Myocyte (in vitro differentiated cells): Measurements from ENCODE around the gene ERBB2. TPM values are rescaled to one million over a fixed set of nuclear protein-coding genes. Genes with fewer than 3 reads are reported as not detected.

ENCODE experiments used
- DNase-seq: peaks from one replicate; pipeline ENCODE4 v3.0.0-alpha.2; 2012; ENCODE audit warnings: low read depth
- total RNA-seq: library from RNA; depleted of rRNA; stranded (reverse); fragments of >200 nt; gene quantifications from 2 replicates; pipeline ENCODE4 v1.2.3, GENCODE V29; 2014

ERBB2 gene
- total RNA-seq, 1 donor from 2014 or later = 87.4 TPM

GRCh38 chr17:39665642-39666224 lies 34.1 kb upstream of the ERBB2 start:
- DNase-seq = peak; percentile 80

DNA sequence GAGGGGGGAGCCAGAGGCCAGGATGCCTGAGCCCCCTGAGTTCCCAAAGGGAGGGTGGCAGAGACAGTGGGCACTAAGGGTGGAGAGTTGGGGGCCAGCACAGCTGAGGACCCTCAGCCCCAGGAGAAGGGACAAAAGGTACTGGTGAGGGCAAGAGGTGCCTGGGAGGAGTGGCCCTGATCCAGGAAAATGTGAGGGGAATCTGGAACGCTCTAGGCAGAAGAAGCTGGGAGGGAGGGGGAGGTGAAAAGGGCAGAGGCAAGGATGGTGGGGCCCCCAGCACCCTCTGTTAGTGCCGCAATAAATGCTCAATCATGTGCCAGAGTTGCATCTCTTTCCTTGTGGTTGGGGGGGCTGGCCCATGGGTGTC lies 33.6 kb upstream of the ERBB2 start:
- no peak for DNase-seq

- DNase-seq = peak; percentile 88
Measured at GRCh38 chr17:39666601-39667261, 33.1 kb upstream of the ERBB2 start.

DNA sequence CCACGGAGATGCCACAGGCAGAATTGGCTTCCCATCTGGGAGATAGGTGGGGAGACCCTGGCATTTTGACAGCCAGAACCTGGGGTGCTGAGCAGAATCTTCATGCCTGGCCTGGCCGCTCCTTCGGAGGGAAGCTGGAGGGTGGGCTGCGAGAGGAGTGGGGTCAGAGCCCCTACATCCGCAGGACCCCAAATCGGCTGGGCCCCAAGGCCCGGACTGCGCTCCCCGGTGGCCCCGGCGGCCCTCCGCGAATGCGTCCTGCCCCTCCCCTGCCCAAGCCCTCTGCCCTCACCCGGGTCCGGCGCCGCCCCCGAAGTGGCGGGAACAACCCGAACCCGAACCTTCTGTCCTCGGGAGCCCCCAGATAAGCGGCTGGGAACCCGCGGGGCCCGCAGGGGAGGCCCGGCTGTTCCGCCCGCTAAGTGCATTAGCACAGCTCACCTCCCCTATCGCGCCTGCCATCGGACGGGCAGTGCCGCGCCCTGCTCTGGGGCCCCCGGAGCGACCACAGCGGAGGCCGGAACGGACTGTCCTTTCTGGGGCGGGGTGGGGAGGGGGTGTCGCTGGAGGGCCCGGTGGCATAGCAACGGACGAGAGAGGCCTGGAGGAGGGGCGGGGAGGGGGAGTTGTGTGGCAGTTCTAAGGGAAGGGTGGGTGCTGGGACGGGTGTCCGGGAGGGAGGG lies 32.5 kb upstream of the ERBB2 start:
- DNase-seq = no peak

GRCh38 chr17:39667945-39668924 lies 31.6 kb upstream of the ERBB2 start, which contains the start of gene PNMT:
Gene PNMT, plus strand, starts transcription at chr17:39668453. Its CDS starts 23 bp downstream, at chr17:39668476.
- no peak for DNase-seq

GRCh38 chr17:39669897-39670735 lies 29.7 kb upstream of the ERBB2 start:
- no peak for DNase-seq

DNA sequence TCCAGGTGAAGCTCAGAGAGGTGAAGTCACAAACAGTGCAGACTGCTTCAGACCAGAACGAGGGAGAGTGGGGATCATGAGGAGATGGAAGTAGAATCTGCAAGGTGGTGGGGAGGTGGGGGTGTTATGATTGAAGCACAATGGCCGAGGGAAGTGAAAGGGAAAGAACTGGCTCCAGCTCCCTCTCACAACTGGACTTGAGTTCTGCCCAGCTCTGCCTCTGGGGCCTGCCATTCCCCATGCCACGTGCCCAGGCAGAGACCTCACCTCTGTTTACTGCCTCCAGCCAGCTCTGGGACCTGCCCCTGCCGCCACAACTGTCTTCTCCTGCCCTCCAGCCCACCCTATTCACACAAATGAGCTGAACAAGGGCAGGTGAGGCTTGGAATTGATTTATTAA lies 29.1 kb upstream of the ERBB2 start:
- DNase-seq = no peak

GRCh38 chr17:39671651-39672521 lies 28.0 kb upstream of the ERBB2 start:
- peak; percentile 62 for DNase-seq

DNA sequence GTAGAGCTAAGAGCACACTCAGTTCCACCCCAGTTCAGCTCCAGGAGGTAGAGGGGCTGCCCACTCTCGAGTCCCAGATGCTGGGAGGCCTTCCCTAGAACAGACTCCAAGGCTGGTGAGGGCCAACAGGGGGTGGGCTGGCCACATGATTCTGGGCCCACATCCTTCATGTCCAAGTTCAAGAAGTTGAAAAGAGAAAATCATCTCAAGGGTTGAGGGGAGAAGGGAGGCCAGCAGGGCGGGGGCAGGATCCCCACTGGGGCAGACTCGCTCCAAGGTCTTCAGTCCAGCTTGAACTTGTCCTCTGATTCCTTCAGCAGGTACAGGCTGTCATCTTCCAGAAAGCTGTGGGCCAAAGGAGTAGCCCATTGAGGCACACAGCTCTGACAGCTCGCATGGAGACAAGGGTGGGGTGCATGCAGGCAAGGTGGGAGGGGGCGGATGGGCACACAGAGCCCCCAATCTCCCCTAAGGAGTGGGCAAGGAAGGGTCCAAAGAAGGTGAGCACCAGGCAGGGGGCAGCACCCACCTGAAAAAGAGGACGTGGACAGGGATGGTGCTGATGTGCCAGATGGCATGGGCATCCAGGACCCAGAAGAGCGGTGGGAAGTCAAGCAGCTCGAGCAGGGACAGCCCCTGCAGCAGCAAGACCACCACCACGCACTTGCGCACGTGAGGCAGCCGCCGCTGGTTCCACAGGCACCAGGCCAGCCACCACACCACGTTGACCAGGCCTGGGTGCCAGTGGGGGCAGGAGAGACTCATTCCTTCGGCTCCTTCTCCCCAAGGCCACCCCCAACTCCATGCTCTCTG lies 27.1 kb upstream of the ERBB2 start:
- no peak for DNase-seq

GRCh38 chr17:39673335-39674081 lies 26.4 kb upstream of the ERBB2 start:
- no peak for DNase-seq

DNA sequence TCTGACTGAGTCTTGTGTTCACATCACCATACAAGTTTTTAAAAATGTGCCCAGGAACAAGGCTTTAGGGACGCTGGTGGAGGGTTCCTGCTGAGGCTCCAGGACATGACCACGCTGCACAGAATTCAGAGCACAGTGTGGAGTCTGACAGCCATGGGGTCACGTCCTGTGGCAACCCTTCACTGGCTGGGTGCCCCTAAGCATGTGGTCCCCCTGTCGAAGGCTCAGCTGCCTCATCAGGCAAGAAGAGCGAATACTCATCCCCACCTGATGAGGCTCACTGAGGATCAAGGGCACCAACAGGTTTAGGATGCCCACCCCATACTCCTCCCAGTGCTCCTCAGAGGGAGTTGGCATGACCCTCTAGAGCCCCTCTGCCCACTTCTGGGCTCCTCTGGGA lies 25.7 kb upstream of the ERBB2 start:
- DNase-seq = no peak

GRCh38 chr17:39674702-39675389 lies 25.0 kb upstream of the ERBB2 start:
- peak; percentile 37 for DNase-seq

DNA sequence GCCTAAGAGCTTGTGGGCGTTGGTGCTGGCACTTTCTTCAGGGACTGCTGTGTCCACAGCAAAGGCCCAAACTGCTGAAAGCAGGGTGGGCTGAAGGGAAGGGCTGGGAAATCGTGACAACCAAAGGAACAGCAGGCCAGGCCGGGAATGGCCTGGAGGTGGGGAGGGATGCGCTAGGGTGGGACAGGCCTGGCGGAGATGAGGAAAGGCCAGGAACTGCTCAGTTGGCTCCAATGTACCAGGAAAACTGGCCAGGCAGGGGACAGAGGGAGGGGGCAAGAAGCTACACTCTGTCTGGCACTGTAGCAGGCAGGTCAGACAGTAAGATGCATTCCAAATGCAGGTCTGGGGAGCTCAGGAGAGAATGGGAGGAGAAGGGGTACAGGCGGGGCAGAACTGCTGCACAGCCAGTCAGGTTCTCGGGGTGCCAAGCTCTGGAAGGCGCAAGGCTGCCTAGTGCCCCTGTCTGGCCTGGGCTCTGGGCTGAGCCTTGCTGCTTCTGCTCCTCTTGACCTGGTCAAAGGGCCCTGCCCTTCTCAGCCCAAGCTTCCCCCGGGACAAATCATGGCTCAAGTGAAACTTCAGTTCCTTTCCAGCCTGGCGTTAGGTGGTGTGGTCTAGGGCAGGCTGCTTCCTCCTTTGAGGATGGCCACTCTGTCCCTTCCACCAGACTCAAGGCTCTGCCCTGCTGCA lies 24.3 kb upstream of the ERBB2 start:
- no peak for DNase-seq

DNA sequence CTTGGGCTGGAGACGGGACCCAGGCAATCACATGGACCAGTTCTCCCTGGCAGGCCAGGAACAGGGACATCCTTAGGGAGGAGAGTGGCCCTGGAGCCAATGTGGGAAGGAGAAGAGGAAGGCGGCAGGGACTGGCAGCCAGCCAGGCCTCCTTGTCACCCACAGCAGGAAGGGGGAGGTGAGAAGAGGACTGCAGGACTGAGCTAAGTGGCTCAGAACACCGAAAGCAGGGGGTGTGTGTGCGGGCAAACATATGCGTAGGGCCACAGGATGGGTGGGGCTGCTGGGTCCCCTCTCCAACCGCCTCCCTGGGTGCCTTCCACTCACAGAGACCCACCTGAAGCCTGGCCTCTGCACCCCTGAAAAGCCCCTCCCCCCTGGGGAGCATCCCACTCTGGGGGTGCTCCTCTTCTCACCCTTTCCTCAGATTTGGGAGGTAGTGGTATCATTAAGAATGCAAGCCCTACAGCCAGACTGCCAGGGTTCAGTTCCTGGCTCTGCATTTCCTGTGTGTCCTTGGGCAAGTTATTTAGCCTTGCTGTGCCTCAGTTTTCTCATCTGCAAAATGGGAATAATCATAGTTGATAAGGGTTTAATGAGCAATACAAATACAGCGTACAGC lies 23.6 kb upstream of the ERBB2 start:
- DNase-seq = no peak

- no peak for DNase-seq
Measured at GRCh38 chr17:39677072-39677471, 22.8 kb upstream of the ERBB2 start.
